ENCODE results near the gene SLC16A14.

GRCh38 chr2:230076819-230077218, 8.1 kb upstream of the SLC16A14 start:
- TF ChIP-seq CTCF (IDR thresholded peaks at IDR 0.05): no peak
- no peak for TF ChIP-seq POLR2AphosphoS5 (IDR thresholded peaks at IDR 0.05)
- TF ChIP-seq POLR2A (IDR thresholded peaks at IDR 0.05): no peak
- TF ChIP-seq EP300 (IDR thresholded peaks at IDR 0.05): no peak

All from gastroesophageal sphincter (tissue), 3 donors.